Measurements from ENCODE around the gene GPR152.
"Not testable (repeated sequence)": the region's sequence is repeated elsewhere in the genome, so short reads cannot be mapped to it uniquely, and the experiment has no call there.

Gene GPR152

GRCh38 chr11:67439321-67440228 is 13.0 kb downstream of the GPR152 start:
- DNase-seq, result no peak

GRCh38 chr11:67438158-67438902 is 14.2 kb downstream of the GPR152 start:
- DNase-seq, result peak; percentile 63 to 85 (median 75)

GRCh38 chr11:67437809-67438157 is 14.7 kb downstream of the GPR152 start:
- no peak for DNase-seq

GRCh38 chr11:67437082-67437808 is 15.3 kb downstream of the GPR152 start, which contains the start of gene PTPRCAP:
TSS of gene PTPRCAP (minus strand) at chr11:67437682. CDS start at chr11:67437619, 63 bp downstream.
- peak; percentile 62 to 84 (median 71) for DNase-seq

GRCh38 chr11:67436459-67437081 is 16.0 kb downstream of the GPR152 start:
- peak in 3 of 5 donors; percentile 47 to 84 (median 50) for DNase-seq

- DNase-seq, result no peak
Measured at GRCh38 chr11:67435727-67436458, 16.6 kb downstream of the GPR152 start.

GRCh38 chr11:67435031-67435726 is 17.4 kb downstream of the GPR152 start:
- DNase-seq, result no peak

- DNase-seq, result no peak
Measured at GRCh38 chr11:67434395-67434881, 18.1 kb downstream of the GPR152 start.

- no peak for DNase-seq
Measured at GRCh38 chr11:67433536-67434394, 18.8 kb downstream of the GPR152 start.

GRCh38 chr11:67432655-67433349 is 19.7 kb downstream of the GPR152 start:
- DNase-seq, result no peak

- DNase-seq, result no peak
Measured at GRCh38 chr11:67431346-67432249, 20.9 kb downstream of the GPR152 start.

GRCh38 chr11:67429722-67430121 is 22.8 kb downstream of the GPR152 start:
- DNase-seq, result no peak

GRCh38 chr11:67429038-67429668 is 23.4 kb downstream of the GPR152 start:
- no peak for DNase-seq

- DNase-seq, result peak; percentile 96 to 99 (median 97)
Measured at GRCh38 chr11:67428052-67429001, 24.2 kb downstream of the GPR152 start, which contains the start of gene RPS6KB2. TSS of gene RPS6KB2 (plus strand) at chr11:67428494. CDS start at chr11:67428546, 52 bp downstream.

- DNase-seq, result not testable (repeated sequence)
Measured at GRCh38 chr11:67427364-67427859, 25.1 kb downstream of the GPR152 start.
